ENCODE results near the gene ROR2.

The ROR2 gene

GRCh38 chr9:91946653-91947488 lies 3.2 kb downstream of the ROR2 start:
- no peak overlapping the region for H2BK15ac ChIP-seq (replicated peaks; ENCODE audit: low read depth)
- peak overlapping the region; percentile 39 for H3K4me2 ChIP-seq (ENCODE audit: low read length)
- H2BK5ac ChIP-seq (ENCODE audit: low read length), result no peak overlapping the region
- H2AK5ac ChIP-seq (ENCODE audit: low read length), result no peak overlapping the region
- H3K18ac ChIP-seq (ENCODE audit: low read length), result peak overlapping the region; percentile 95
- DNase-seq, result no peak
- H4K8ac ChIP-seq (ENCODE audit: low read depth, low read length), result no peak overlapping the region
- H3K23ac ChIP-seq (ENCODE audit: low read length), result no peak overlapping the region
- H4K5ac ChIP-seq (ENCODE audit: low read length), result no peak overlapping the region
- H2BK120ac ChIP-seq (ENCODE audit: low read depth, low read length), result no peak overlapping the region
- H3K56ac ChIP-seq (ENCODE audit: low read length), result peak overlapping the region; percentile 69
- H3K9ac ChIP-seq (ENCODE audit: low read length), result peak overlapping the region; percentile 67
- H3K27me3 ChIP-seq (ENCODE audit: insufficient read depth, low read length, poor library complexity), result no peaks in the 10 kb centered on the region
- H3K79me2 ChIP-seq (ENCODE audit: control insufficient read depth, insufficient read depth, low read length), result peaks cover 72% of the 10 kb centered on the region
- no peaks in the 10 kb centered on the region for H3K36me3 ChIP-seq (ENCODE audit: control insufficient read depth, insufficient read depth, low read length)
- H3K79me1 ChIP-seq (ENCODE audit: low read length), result peaks cover 13% of the 10 kb centered on the region
- no peak overlapping the region for H3K4ac ChIP-seq (ENCODE audit: low read depth, low read length)
- H3K4me3 ChIP-seq (ENCODE audit: low read length), result peak overlapping the region; percentile 18
- peaks cover 29% of the 10 kb centered on the region for H3K4me1 ChIP-seq (ENCODE audit: control insufficient read depth, low read depth, low read length)
- WGBS (ENCODE audit: extremely low coverage, insufficient coverage, low lambda C conversion rate), result no CpG with 5 or more reads among the region's 5 CpGs
- H3K27ac ChIP-seq (ENCODE audit: low read depth, low read length), result no peak overlapping the region

- Histone ChIP-seq H3K9ac (ENCODE audit: low read length) (peak overlapping the region; percentile 67), H3K27me3 (ENCODE audit: insufficient read depth, low read length, poor library complexity) (no peaks in the 10 kb centered on the region), H3K4me2 (ENCODE audit: low read length) (peak overlapping the region; percentile 41), H4K5ac (ENCODE audit: low read length) (no peak overlapping the region), H3K27ac (ENCODE audit: low read depth, low read length) (peak overlapping the region; percentile 25), H3K4me3 (ENCODE audit: low read length) (no peak overlapping the region), H2AK5ac (ENCODE audit: low read length) (no peak overlapping the region), H3K79me1 (ENCODE audit: low read length) (peaks cover 15% of the 10 kb centered on the region), H4K8ac (ENCODE audit: low read depth, low read length) (no peak overlapping the region), H3K4me1 (ENCODE audit: control insufficient read depth, low read depth, low read length) (peaks cover 29% of the 10 kb centered on the region), H2BK120ac (ENCODE audit: low read depth, low read length) (no peak overlapping the region), H3K4ac (ENCODE audit: low read depth, low read length) (no peak overlapping the region), H2BK5ac (ENCODE audit: low read length) (no peak overlapping the region), H3K36me3 (ENCODE audit: control insufficient read depth, insufficient read depth, low read length) (no peaks in the 10 kb centered on the region), H3K56ac (ENCODE audit: low read length) (peak overlapping the region; percentile 63), H3K79me2 (ENCODE audit: control insufficient read depth, insufficient read depth, low read length) (peaks cover 78% of the 10 kb centered on the region), H2BK15ac (replicated peaks; ENCODE audit: low read depth) (no peak overlapping the region), H3K23ac (ENCODE audit: low read length) (no peak overlapping the region), H3K18ac (ENCODE audit: low read length) (peak overlapping the region; percentile 95)
- no CpG with 5 or more reads among the region's 5 CpGs for WGBS (ENCODE audit: extremely low coverage, insufficient coverage, low lambda C conversion rate)
- no peak for DNase-seq
These were observed 3.8 kb downstream of the ROR2 start for GRCh38 chr9:91946196-91946595.

- Histone ChIP-seq H3K4me1 (ENCODE audit: control insufficient read depth, low read depth, low read length) (peaks cover 29% of the 10 kb centered on the region), H3K18ac (ENCODE audit: low read length) (peak overlapping the region; percentile 95), H3K79me2 (ENCODE audit: control insufficient read depth, insufficient read depth, low read length) (peaks cover 78% of the 10 kb centered on the region), H2BK15ac (replicated peaks; ENCODE audit: low read depth) (no peak overlapping the region), H3K56ac (ENCODE audit: low read length) (peak overlapping the region; percentile 74), H3K79me1 (ENCODE audit: low read length) (peaks cover 15% of the 10 kb centered on the region), H3K9ac (ENCODE audit: low read length) (peak overlapping the region; percentile 67), H3K23ac (ENCODE audit: low read length) (no peak overlapping the region), H3K27ac (ENCODE audit: low read depth, low read length) (peak overlapping the region; percentile 25), H3K4me3 (ENCODE audit: low read length) (no peak overlapping the region), H3K4me2 (ENCODE audit: low read length) (peak overlapping the region; percentile 41), H4K8ac (ENCODE audit: low read depth, low read length) (no peak overlapping the region), H2BK120ac (ENCODE audit: low read depth, low read length) (peak overlapping the region; percentile 75), H2BK5ac (ENCODE audit: low read length) (no peak overlapping the region), H4K5ac (ENCODE audit: low read length) (no peak overlapping the region), H2AK5ac (ENCODE audit: low read length) (no peak overlapping the region), H3K27me3 (ENCODE audit: insufficient read depth, low read length, poor library complexity) (no peaks in the 10 kb centered on the region), H3K36me3 (ENCODE audit: control insufficient read depth, insufficient read depth, low read length) (no peaks in the 10 kb centered on the region), H3K4ac (ENCODE audit: low read depth, low read length) (no peak overlapping the region)
- DNase-seq, result peak; percentile 98
- WGBS (ENCODE audit: extremely low coverage, insufficient coverage, low lambda C conversion rate), result no CpG with 5 or more reads among the region's 10 CpGs
These were observed 4.5 kb downstream of the ROR2 start for GRCh38 chr9:91945277-91946085.

- no peak overlapping the region for H4K8ac ChIP-seq (ENCODE audit: low read depth, low read length)
- peak overlapping the region; percentile 89 for H3K18ac ChIP-seq (ENCODE audit: low read length)
- peak overlapping the region; percentile 61 for H3K9ac ChIP-seq (ENCODE audit: low read length)
- peak overlapping the region; percentile 92 for H2AK5ac ChIP-seq (ENCODE audit: low read length)
- H3K27me3 ChIP-seq (ENCODE audit: insufficient read depth, low read length, poor library complexity), result no peaks in the 10 kb centered on the region
- H2BK120ac ChIP-seq (ENCODE audit: low read depth, low read length), result no peak overlapping the region
- peak overlapping the region; percentile 34 for H4K5ac ChIP-seq (ENCODE audit: low read length)
- peak overlapping the region; percentile 28 for H3K4me2 ChIP-seq (ENCODE audit: low read length)
- H3K79me1 ChIP-seq (ENCODE audit: low read length), result peaks cover 16% of the 10 kb centered on the region
- peaks cover 32% of the 10 kb centered on the region for H3K4me1 ChIP-seq (ENCODE audit: control insufficient read depth, low read depth, low read length)
- H3K36me3 ChIP-seq (ENCODE audit: control insufficient read depth, insufficient read depth, low read length), result no peaks in the 10 kb centered on the region
- peaks cover 77% of the 10 kb centered on the region for H3K79me2 ChIP-seq (ENCODE audit: control insufficient read depth, insufficient read depth, low read length)
- WGBS (ENCODE audit: extremely low coverage, insufficient coverage, low lambda C conversion rate), result no CpG with 5 or more reads among the region's 6 CpGs
- peak overlapping the region; percentile 27 for H3K27ac ChIP-seq (ENCODE audit: low read depth, low read length)
- H3K56ac ChIP-seq (ENCODE audit: low read length), result peak overlapping the region; percentile 88
- peak overlapping the region; percentile 85 for H3K23ac ChIP-seq (ENCODE audit: low read length)
- no peak overlapping the region for H2BK15ac ChIP-seq (replicated peaks; ENCODE audit: low read depth)
- no peak overlapping the region for H3K4me3 ChIP-seq (ENCODE audit: low read length)
- DNase-seq, result no peak
- H2BK5ac ChIP-seq (ENCODE audit: low read length), result peak overlapping the region; percentile 86
- H3K4ac ChIP-seq (ENCODE audit: low read depth, low read length), result no peak overlapping the region
These were observed 5.3 kb downstream of the ROR2 start for GRCh38 chr9:91944711-91945110.

- Histone ChIP-seq H3K56ac (ENCODE audit: low read length) (peak overlapping the region; percentile 77), H3K79me2 (ENCODE audit: control insufficient read depth, insufficient read depth, low read length) (peaks cover 75% of the 10 kb centered on the region), H3K4me2 (ENCODE audit: low read length) (peak overlapping the region; percentile 8), H3K18ac (ENCODE audit: low read length) (no peak overlapping the region), H3K79me1 (ENCODE audit: low read length) (peaks cover 19% of the 10 kb centered on the region), H3K27ac (ENCODE audit: low read depth, low read length) (no peak overlapping the region), H3K23ac (ENCODE audit: low read length) (peak overlapping the region; percentile 32), H3K4me3 (ENCODE audit: low read length) (no peak overlapping the region), H3K36me3 (ENCODE audit: control insufficient read depth, insufficient read depth, low read length) (no peaks in the 10 kb centered on the region), H2BK120ac (ENCODE audit: low read depth, low read length) (no peak overlapping the region), H4K8ac (ENCODE audit: low read depth, low read length) (no peak overlapping the region), H3K4me1 (ENCODE audit: control insufficient read depth, low read depth, low read length) (peaks cover 39% of the 10 kb centered on the region), H4K5ac (ENCODE audit: low read length) (no peak overlapping the region), H2BK5ac (ENCODE audit: low read length) (peak overlapping the region; percentile 42), H2AK5ac (ENCODE audit: low read length) (peak overlapping the region; percentile 40), H3K27me3 (ENCODE audit: insufficient read depth, low read length, poor library complexity) (no peaks in the 10 kb centered on the region), H3K9ac (ENCODE audit: low read length) (peak overlapping the region; percentile 23), H2BK15ac (replicated peaks; ENCODE audit: low read depth) (no peak overlapping the region), H3K4ac (ENCODE audit: low read depth, low read length) (no peak overlapping the region)
- no CpG with 5 or more reads among the region's 8 CpGs for WGBS (ENCODE audit: extremely low coverage, insufficient coverage, low lambda C conversion rate)
- no peak for DNase-seq
These were observed 6.3 kb downstream of the ROR2 start for GRCh38 chr9:91943478-91944470.

All from mesendoderm (in vitro differentiated cells).